Endothelial cell of umbilical vein (primary cell): ENCODE results near the gene THSD7A. TPM values are rescaled to one million over a fixed set of nuclear protein-coding genes. Genes with fewer than 3 reads are reported as not detected.

ENCODE experiments used
- BruUV-seq: library from RNA; stranded (reverse); fragments of 400-500 nt; replicated peaks from 2 replicates; lab custom pipeline; 2021; lab: Mats Ljungman, UMichigan
- CTCF ChIA-PET: fragments of 300-600, 350-600 bp; sonication (Branson Sonifier 250); formaldehyde crosslinking; loops from one replicate; lab custom pipeline; 2021; ENCODE audit warnings: antibody characterized with exemption, inconsistent platforms; lab: Charles Lee
- POLR2A ChIA-PET: fragments of 300-600, 350-600 bp; sonication (Branson Sonifier 250); formaldehyde crosslinking; loops from one replicate; lab custom pipeline; 2021; ENCODE audit warnings: antibody characterized with exemption, inconsistent platforms; lab: Charles Lee
- DNase-seq: peaks from one replicate; pipeline ENCODE4 v3.0.0-alpha.2; 2011; ENCODE audit warnings: low read depth, low spot score
- FAIRE-seq: peaks from 2 replicates; lab custom pipeline; 2011; peaks lifted over from hg19 to GRCh38; lab: Jason Lieb, UNC
- H2AFZ ChIP-seq: 2 replicates; pipeline ENCODE4 v1.6.0; 2012; ENCODE audit warnings: low read depth, low read length, control low read depth, inconsistent platforms
- H3K27ac ChIP-seq: 2 replicates; pipeline ENCODE4 v1.5.1; 2011; ENCODE audit warnings: low read depth, mild to moderate bottlenecking, control low read depth, low read length, moderate library complexity; ENCODE audit not compliant: insufficient read depth
- H3K27me3 ChIP-seq, 2 experiments: 2 replicates each; pipeline versions ENCODE4 v1.6.0 to v1.6.1; 2011; ENCODE audit warnings: low read length in 2 of 2, mixed read lengths in 1 of 2; ENCODE audit not compliant: control insufficient read depth in 2 of 2, insufficient read depth in 2 of 2
- H3K36me3 ChIP-seq, 2 experiments: 2 replicates in 1 of 2; 3 replicates in 1 of 2; pipeline ENCODE4 v1.5.1; 2011; ENCODE audit warnings: low read length in 2 of 2, mild to moderate bottlenecking in 1 of 2, moderate library complexity in 1 of 2; ENCODE audit not compliant: control insufficient read depth in 2 of 2, insufficient read depth in 2 of 2; ENCODE audit errors: extremely low read depth in 1 of 2
- H3K4me1 ChIP-seq: 3 replicates; pipeline ENCODE4 v1.5.1; 2011; ENCODE audit warnings: mild to moderate bottlenecking, low read length; ENCODE audit not compliant: control insufficient read depth, insufficient read depth; ENCODE audit errors: extremely low read depth
- H3K4me2 ChIP-seq: 2 replicates; pipeline ENCODE4 v1.6.1; 2011; ENCODE audit warnings: low read length, control low read depth, mixed read lengths; ENCODE audit not compliant: insufficient read depth
- H3K4me3 ChIP-seq, 3 experiments: fragments of 200-600 bp in 1 of 3; sonication (generic), shearing (Covaris generic) in 1 of 3; replicated peaks in 1 of 3; 2 replicates each; pipeline ENCODE4 v1.5.1; 2011 to 2016; ENCODE audit warnings: control low read depth in 3 of 3, low read length in 3 of 3, mild to moderate bottlenecking in 2 of 3, inconsistent platforms in 1 of 3, low read depth in 1 of 3, moderate library complexity in 1 of 3; ENCODE audit not compliant: insufficient read depth in 1 of 3
- H3K79me2 ChIP-seq: 2 replicates; pipeline ENCODE4 v1.6.0; 2012; ENCODE audit warnings: low read length, inconsistent platforms; ENCODE audit not compliant: control insufficient read depth, insufficient read depth
- H3K9ac ChIP-seq: replicated peaks from 2 replicates; pipeline ENCODE3; 2011; ENCODE audit warnings: low read length, control low read depth; ENCODE audit not compliant: insufficient read depth; ENCODE audit errors: extremely low read depth
- H3K9me1 ChIP-seq: replicated peaks from 3 replicates; pipeline ENCODE4 v1.6.0; 2011; ENCODE audit warnings: mild to moderate bottlenecking, low read length; ENCODE audit not compliant: control insufficient read depth, insufficient read depth; ENCODE audit errors: extremely low read depth
- H3K9me3 ChIP-seq: replicated peaks from 2 replicates; pipeline ENCODE4 v1.5.1; 2012; ENCODE audit warnings: low read length, inconsistent platforms; ENCODE audit not compliant: control insufficient read depth, insufficient read depth
- H4K20me1 ChIP-seq: replicated peaks from 2 replicates; pipeline ENCODE3; 2011; ENCODE audit warnings: mild to moderate bottlenecking, low read length; ENCODE audit not compliant: control insufficient read depth, insufficient read depth; ENCODE audit errors: extremely low read depth
- EZH2 ChIP-seq: IDR thresholded peaks from 2 replicates; pipeline ENCODE4 v1.6.1; 2012; ENCODE audit warnings: borderline replicate concordance, low read depth, mild to moderate bottlenecking, moderate library complexity, low read length, inconsistent platforms; ENCODE audit not compliant: severe bottlenecking
- FOS ChIP-seq: IDR thresholded peaks from 2 replicates; pipeline ENCODE4 v1.6.1; 2011; ENCODE audit warnings: mild to moderate bottlenecking, low read length, moderate library complexity, borderline replicate concordance; ENCODE audit not compliant: insufficient read depth
- GATA2 ChIP-seq: IDR thresholded peaks from 2 replicates; pipeline ENCODE4 v1.7.0; 2011; ENCODE audit warnings: low read depth, mild to moderate bottlenecking, moderate library complexity, mixed read lengths, low read length; ENCODE audit not compliant: insufficient read length, insufficient read depth
- JUN ChIP-seq: IDR thresholded peaks from 2 replicates; pipeline ENCODE4 v1.6.1; 2011; ENCODE audit warnings: borderline replicate concordance, low read depth; ENCODE audit not compliant: insufficient read length, insufficient read depth
- MYC ChIP-seq: IDR thresholded peaks from one replicate; pipeline ENCODE4 v1.6.1; 2011; ENCODE audit warnings: mild to moderate bottlenecking, low read depth, low read length
- POLR2A ChIP-seq: IDR thresholded peaks from 2 replicates; pipeline ENCODE4 v1.6.1; 2012; ENCODE audit warnings: low read depth, mild to moderate bottlenecking, control low read depth, low read length
- POLR2AphosphoS5 ChIP-seq: IDR thresholded peaks from 2 replicates; pipeline ENCODE4 v1.6.1; 2012; ENCODE audit warnings: low read depth, mild to moderate bottlenecking, control low read depth, low read length, moderate library complexity; ENCODE audit not compliant: insufficient read depth
- dilution Hi-C: fragments of 300-500 bp; cut with MboI; formaldehyde crosslinking; loops from one replicate; pipeline ENCODE4 v1.15.0; 2019; ENCODE audit warnings: low sequenced_read_pairs; ENCODE audit not compliant: extremely low pct_ligation_motif_present
- intact Hi-C: fragments of 100-400 bp; cut with micrococcal nuclease; formaldehyde crosslinking; loops from one replicate; pipeline ENCODE4 v1.10.0; 2022
- polyA plus RNA-seq, 4 experiments: library from polyadenylated mRNA; depleted of rRNA in 3 of 4; stranded (reverse) in 3 of 4; unstranded in 1 of 4; fragments of >200 nt; gene quantifications; 2 replicates each; pipeline versions ENCODE4 v1.2.1 to v1.2.3, GENCODE V29; 2011 to 2012; ENCODE audit warnings: missing spikeins in 1 of 4
- total RNA-seq: library from RNA; stranded (reverse); gene quantifications from 2 replicates; pipeline ENCODE4 v1.2.3, GENCODE V29; 2021
- TF ChIP-seq, protein P1 (sequence below): IDR thresholded peaks from 2 replicates; pipeline ENCODE4 v1.6.1; 2011; ENCODE audit not compliant: insufficient read depth, insufficient read length
- TF ChIP-seq, protein P2 (sequence below), 2 donors: IDR thresholded peaks; 1 replicate in 1 of 2; 2 replicates in 1 of 2; pipeline ENCODE4 v1.5.1; 2011; ENCODE audit warnings: low read length in 2 of 2, mild to moderate bottlenecking in 2 of 2, moderate library complexity in 2 of 2, control low read depth in 1 of 2, inconsistent platforms in 1 of 2, low read depth in 1 of 2; ENCODE audit not compliant: insufficient read depth in 1 of 2; ENCODE audit errors: extremely low read depth in 1 of 2

Gene THSD7A
- total and polyA plus RNA-seq, 2 donors (not counting 3 experiments of a cell fraction or from before 2014, with no cell fraction given) = 3.3 to 12.7 TPM

DNA sequence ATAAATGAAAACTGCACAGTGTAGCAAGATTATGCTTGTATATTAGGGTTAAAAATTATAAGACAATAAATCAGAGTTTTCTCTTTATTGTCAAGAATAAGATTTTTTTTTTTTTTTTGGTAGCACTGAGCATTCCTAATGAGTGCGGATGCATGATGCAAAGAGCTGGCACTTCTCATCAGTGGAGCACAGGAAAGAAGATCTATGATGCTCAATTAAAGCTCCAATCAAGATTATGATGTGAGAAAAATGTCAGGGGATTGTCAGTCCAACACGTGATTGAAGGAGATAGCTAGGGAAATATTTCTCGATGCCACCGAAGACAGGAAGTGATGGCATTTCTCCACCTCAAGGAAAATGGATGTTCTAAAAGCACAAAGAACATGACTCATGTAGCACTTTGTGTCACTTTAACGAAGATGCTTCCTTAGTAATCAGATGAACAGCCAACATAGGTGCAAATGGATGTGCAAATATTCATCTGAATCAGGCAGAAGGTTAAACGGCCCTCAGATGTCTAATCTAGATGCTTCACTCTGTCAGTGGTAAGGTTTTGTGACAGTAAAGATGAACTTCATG lies 240.9 kb downstream of the THSD7A start:
- TF ChIP-seq MYC = no peak
- TF ChIP-seq FOS = peak; percentile 6
- Histone ChIP-seq H3K9ac (no peak overlapping the region), H3K9me1 (no peaks in the 10 kb centered on the region), H3K4me3 (no peak overlapping the region), H3K9me3 (no peaks in the 10 kb centered on the region), H3K36me3 (no peaks in the 10 kb centered on the region), H3K27me3 (no peaks in the 10 kb centered on the region), H3K79me2 (no peaks in the 10 kb centered on the region), H3K27ac (no peak overlapping the region), H4K20me1 (no peaks in the 10 kb centered on the region), H3K4me2 (no peak overlapping the region), H3K4me1 (peaks cover 21% of the 10 kb centered on the region), H2AFZ (no peak overlapping the region)
- no TSS peak for BruUV-seq
- DNase-seq (no peak), FAIRE-seq (peak; percentile 33)
- CTCF ChIA-PET = interaction anchor here (1.0 to 1.6 kb wide), 2 partner anchors 11 to 31 kb away, joined by 3 to 4 read pairs; no protein-coding TSS in a partner anchor
- intact Hi-C loops = loop anchor here (5.0 kb wide), 1 partner anchor 241 kb away; the partner anchor contains the start of gene THSD7A
- POLR2A ChIA-PET = interaction anchor here (0.7 kb wide), 1 partner anchor 15 kb away, joined by 4 read pairs; no protein-coding TSS in a partner anchor
- dilution Hi-C loops = no loop called here

DNA sequence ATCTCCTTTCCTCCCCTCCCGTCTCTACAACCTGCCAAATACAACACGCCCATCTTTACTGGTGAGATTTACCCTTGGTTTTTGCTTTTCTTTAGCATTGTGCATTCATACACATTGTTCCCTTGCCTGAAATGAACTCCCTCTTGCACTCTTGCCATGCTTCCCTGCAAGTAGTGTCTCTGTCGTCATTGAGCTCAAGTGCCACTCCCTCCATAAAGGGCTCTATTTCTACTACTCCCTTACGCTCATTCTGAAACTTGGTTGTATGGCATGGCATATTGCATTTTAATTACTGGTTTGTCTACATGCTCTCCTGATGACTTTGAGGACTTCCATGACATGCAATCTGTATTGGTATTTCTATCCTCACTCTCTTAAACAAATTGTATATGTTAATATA lies 242.7 kb downstream of the THSD7A start:
- BruUV-seq = no TSS peak
- no peak for TF ChIP-seq MYC
- TF ChIP-seq, protein P1, sequence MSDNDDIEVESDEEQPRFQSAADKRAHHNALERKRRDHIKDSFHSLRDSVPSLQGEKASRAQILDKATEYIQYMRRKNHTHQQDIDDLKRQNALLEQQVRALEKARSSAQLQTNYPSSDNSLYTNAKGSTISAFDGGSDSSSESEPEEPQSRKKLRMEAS = no peak
- TF ChIP-seq, protein P2, sequence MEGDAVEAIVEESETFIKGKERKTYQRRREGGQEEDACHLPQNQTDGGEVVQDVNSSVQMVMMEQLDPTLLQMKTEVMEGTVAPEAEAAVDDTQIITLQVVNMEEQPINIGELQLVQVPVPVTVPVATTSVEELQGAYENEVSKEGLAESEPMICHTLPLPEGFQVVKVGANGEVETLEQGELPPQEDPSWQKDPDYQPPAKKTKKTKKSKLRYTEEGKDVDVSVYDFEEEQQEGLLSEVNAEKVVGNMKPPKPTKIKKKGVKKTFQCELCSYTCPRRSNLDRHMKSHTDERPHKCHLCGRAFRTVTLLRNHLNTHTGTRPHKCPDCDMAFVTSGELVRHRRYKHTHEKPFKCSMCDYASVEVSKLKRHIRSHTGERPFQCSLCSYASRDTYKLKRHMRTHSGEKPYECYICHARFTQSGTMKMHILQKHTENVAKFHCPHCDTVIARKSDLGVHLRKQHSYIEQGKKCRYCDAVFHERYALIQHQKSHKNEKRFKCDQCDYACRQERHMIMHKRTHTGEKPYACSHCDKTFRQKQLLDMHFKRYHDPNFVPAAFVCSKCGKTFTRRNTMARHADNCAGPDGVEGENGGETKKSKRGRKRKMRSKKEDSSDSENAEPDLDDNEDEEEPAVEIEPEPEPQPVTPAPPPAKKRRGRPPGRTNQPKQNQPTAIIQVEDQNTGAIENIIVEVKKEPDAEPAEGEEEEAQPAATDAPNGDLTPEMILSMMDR (IDR thresholded peaks at IDR 0.05; ENCODE audit: extremely low read depth in 1 of 2, insufficient read depth in 1 of 2, low read depth in 1 of 2, low read length in 2 of 2) = no peak
- TF ChIP-seq FOS = no peak
- no peak for TF ChIP-seq POLR2A
- no peak for TF ChIP-seq JUN
- no peak for TF ChIP-seq POLR2AphosphoS5
- TF ChIP-seq EZH2 = no peak
- TF ChIP-seq GATA2 = no peak

More for the DNA sequence above, 242.7 kb downstream of the THSD7A start:
- DNase-seq = no peak
- no peak overlapping the region for H3K9ac ChIP-seq
- H3K9me3 ChIP-seq = no peaks in the 10 kb centered on the region
- H2AFZ ChIP-seq = no peak overlapping the region
- no peak overlapping the region for H3K4me2 ChIP-seq
- ChIA-PET POLR2A (no interaction called here), CTCF (no interaction called here)
- no peak overlapping the region for H3K27ac ChIP-seq
- H3K79me2 ChIP-seq = no peaks in the 10 kb centered on the region
- peaks cover 21% of the 10 kb centered on the region for H3K4me1 ChIP-seq
- H3K36me3 ChIP-seq = no peaks in the 10 kb centered on the region
- dilution Hi-C loops = no loop called here
- H3K9me1 ChIP-seq = no peaks in the 10 kb centered on the region
- no peaks in the 10 kb centered on the region for H3K27me3 ChIP-seq
- FAIRE-seq = no peak
- intact Hi-C loops = no loop called here
- H3K4me3 ChIP-seq = no peak overlapping the region
- H4K20me1 ChIP-seq = no peaks in the 10 kb centered on the region
